Bronchial epithelial cell (primary cell): ENCODE results near the gene LIN37. TPM values are rescaled to one million over a fixed set of nuclear protein-coding genes. Genes with fewer than 3 reads are reported as not detected.
A peak's percentile ranks its signal among the peaks of the same experiment; 100 is the strongest.

ENCODE experiments used
- DNase-seq: peaks from one replicate; pipeline ENCODE4 v3.0.0-alpha.2; 2010; ENCODE audit warnings: low read depth
- FAIRE-seq: peaks from 2 replicates; lab custom pipeline; 2011; peaks lifted over from hg19 to GRCh38; lab: Jason Lieb, UNC
- H3K27me3 ChIP-seq: 2 replicates; pipeline ENCODE4 v1.5.1; 2011; ENCODE audit warnings: low read length; ENCODE audit not compliant: control insufficient read depth, insufficient read depth
- H3K36me3 ChIP-seq: 2 replicates; pipeline ENCODE4 v1.5.1; 2011; ENCODE audit warnings: low read length; ENCODE audit not compliant: control insufficient read depth, insufficient read depth
- H3K4me3 ChIP-seq: 2 replicates; pipeline ENCODE4 v1.5.1; 2011; ENCODE audit warnings: mild to moderate bottlenecking, low read depth, low read length, control low read depth
- CTCF ChIP-seq: IDR thresholded peaks from 2 replicates; pipeline ENCODE4 v1.5.1; 2011; ENCODE audit warnings: mild to moderate bottlenecking, moderate library complexity, low read length, control low read depth, inconsistent platforms; ENCODE audit not compliant: insufficient read depth, severe bottlenecking
- total RNA-seq: library from RNA; depleted of rRNA; stranded (reverse); fragments of >200 nt; gene quantifications from 2 replicates; pipeline ENCODE4 v1.2.1, GENCODE V29; 2014

The LIN37 gene
- total RNA-seq, 1 donor from 2014 or later, result 5.3 TPM

DNA sequence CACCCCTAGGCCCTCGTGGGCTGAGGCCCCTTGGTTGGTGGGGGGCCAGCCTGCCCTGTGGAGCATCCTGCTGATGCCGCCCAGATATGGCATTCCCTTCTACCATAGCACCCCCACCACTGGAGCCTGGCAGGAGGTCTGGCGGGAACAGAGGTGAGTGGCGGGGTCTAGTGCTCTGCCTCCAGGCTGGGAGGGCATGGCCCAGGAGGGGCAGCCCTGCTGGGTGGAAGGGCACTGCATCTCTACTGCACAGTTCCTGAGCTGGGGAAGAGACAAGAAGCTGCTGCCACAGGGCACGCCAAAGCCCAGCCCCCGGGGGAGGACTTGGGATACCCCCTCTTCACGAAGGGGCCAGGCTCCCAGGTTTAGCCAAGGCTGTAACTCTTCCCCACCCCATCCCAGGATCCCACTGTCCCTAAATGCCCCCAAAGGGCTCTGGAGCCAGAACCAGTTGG lies 33.0 kb upstream of the LIN37 start:
- Histone ChIP-seq H3K27me3 (no peaks in the 10 kb centered on the region), H3K4me3 (no peak overlapping the region), H3K36me3 (peaks cover 1% of the 10 kb centered on the region)
- no peak for FAIRE-seq
- DNase-seq, result no peak
- no peak for TF ChIP-seq CTCF

DNA sequence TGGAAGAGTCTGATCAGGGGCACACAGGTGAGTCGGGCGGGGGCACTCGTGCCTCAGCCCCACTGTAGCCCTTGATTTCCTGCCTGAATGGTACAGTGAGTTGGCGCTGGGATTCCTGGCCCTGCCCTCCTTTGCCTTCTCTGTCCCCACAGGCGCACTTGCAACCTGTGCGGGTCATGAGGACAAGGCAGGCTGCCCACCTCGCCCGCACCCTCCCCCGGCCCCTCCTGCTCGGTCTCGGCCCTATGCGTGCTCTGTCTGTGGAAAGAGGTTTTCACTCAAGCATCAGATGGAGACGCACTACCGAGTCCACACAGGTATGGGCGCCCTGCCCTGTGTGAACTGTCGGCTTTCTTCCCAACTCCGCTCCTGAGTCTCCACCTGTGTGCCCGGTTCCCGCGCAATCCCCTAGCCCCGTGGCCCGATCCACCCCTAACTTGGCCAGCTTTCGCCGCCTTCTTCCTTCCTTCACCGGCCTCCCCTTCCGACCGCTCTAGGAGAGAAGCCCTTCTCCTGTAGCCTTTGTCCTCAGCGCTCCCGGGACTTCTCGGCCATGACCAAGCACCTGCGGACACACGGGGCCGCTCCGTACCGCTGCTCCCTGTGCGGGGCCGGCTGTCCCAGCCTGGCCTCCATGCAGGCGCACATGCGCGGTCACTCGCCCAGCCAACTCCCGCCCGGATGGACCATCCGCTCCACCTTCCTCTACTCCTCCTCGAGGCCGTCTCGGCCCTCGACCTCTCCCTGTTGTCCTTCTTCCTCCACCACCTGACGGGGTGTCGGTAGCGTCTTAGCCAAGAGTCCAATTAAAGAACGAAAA lies 32.2 kb upstream of the LIN37 start:
- no peak for FAIRE-seq
- Histone ChIP-seq H3K4me3 (peak overlapping the region; percentile 88), H3K27me3 (no peaks in the 10 kb centered on the region), H3K36me3 (peaks cover 2% of the 10 kb centered on the region)
- TF ChIP-seq CTCF, result no peak
- DNase-seq, result no peak

DNA sequence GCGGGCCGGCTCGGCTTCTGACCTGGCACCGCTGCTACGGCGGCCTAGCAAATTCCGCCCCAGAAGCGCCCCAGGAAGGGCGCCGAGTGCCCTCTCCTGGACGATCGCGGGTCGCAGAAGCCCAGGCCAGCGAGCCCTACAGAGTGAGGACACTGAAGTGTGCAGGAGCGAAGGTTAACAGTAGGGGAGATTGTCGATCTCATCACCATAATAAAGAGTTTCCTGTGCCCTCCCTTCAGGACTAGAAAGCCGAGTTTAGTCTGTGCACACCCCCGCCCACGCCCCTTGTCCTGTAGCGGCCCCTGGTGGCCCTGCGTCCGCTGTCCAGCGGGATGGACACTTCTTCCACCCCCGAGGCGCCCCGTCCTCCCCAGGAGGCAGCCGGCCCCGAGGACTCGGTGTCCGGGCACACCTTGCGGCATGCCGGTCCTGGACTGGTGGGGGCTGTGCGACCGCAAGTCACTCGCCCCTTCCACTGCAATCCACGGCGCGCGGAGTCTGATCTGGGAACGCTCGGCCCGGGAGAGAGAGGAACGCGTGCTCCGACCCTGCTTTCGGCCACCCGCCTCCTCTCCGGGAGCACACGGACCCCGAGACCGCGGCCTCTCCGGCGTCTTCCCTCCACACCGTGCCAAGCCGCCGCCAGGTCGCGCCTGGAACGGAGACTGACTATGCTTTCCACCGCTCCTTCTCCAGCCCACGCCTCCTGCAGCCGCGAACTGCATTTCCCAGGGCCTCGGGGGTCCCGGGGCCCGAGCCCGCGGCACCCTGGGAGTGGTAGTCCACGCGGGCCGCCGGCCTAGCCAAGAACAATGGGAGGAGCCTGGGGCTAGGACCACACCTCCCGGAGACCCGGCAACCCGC lies 31.3 kb upstream of the LIN37 start:
- Histone ChIP-seq H3K27me3 (no peaks in the 10 kb centered on the region), H3K36me3 (peaks cover 7% of the 10 kb centered on the region), H3K4me3 (peak overlapping the region; percentile 88)
- DNase-seq, result peak; percentile 84
- TF ChIP-seq CTCF, result peak; percentile 86
- FAIRE-seq, result no peak

DNA sequence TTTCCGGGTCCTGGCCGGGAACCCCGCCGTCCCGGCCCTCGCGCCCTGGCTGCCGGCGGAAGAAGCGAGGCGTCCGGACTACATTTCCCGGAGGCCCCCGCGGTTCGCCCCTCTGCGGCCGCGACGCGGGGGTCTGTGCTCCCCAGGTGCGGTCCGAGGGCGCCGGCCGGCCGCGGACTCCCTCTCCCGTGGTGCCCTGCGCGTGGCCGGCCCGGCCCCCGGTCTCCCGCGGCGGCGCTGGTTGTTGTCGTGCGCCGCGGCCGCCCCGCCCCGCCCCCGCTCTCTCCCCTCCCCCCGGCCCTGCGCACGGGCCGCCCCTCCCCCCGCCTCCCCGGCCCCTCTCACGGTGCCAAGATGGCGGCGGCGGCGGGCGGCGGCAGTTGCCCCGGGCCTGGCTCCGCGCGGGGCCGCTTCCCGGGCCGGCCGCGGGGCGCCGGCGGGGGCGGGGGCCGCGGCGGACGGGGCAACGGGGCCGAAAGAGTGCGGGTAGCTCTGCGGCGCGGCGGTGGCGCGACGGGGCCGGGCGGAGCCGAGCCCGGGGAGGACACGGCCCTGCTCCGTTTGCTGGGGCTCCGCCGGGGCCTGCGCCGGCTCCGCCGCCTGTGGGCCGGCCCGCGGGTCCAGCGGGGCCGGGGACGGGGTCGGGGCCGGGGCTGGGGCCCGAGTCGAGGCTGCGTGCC lies 30.6 kb upstream of the LIN37 start, which contains the start of gene KMT2B:
TSS of gene KMT2B (plus strand) at position 339 of the 680 bp plus-strand sequence. CDS start at position 355, 16 bp downstream.
- H3K4me3 ChIP-seq, result peak within 1 kb of the TSS; percentile 88
- DNase-seq (no peak), FAIRE-seq (no peak)
- H3K36me3 ChIP-seq, result peaks cover 15% of the 10 kb centered on the region
- H3K27me3 ChIP-seq, result no peaks in the 10 kb centered on the region
- TF ChIP-seq CTCF, result no peak

GRCh38 chr19:35718345-35719041 lies 29.9 kb upstream of the LIN37 start:
- Histone ChIP-seq H3K4me3 (peak overlapping the region; percentile 88), H3K27me3 (no peaks in the 10 kb centered on the region), H3K36me3 (peaks cover 22% of the 10 kb centered on the region)
- DNase-seq (peak; percentile 10), FAIRE-seq (no peak)
- no peak for TF ChIP-seq CTCF
